Activated CD8-positive, alpha-beta memory T cell treated with anti-CD3 and anti-CD28 coated beads, Interleukin-2, amount 50 U/mL, for 48 hours (primary cell): Measurements from ENCODE around the gene NLRP1.
"Not testable (repeated sequence)": the region's sequence is repeated elsewhere in the genome, so short reads cannot be mapped to it uniquely, and the experiment has no call there.

Source experiments
- DNase-seq: peaks from one replicate; pipeline ENCODE4 v3.0.0-alpha.2; 2020

Gene NLRP1

GRCh38 chr17:5585836-5586521 lies 1.7 kb upstream of the NLRP1 start:
- no peak for DNase-seq

DNA sequence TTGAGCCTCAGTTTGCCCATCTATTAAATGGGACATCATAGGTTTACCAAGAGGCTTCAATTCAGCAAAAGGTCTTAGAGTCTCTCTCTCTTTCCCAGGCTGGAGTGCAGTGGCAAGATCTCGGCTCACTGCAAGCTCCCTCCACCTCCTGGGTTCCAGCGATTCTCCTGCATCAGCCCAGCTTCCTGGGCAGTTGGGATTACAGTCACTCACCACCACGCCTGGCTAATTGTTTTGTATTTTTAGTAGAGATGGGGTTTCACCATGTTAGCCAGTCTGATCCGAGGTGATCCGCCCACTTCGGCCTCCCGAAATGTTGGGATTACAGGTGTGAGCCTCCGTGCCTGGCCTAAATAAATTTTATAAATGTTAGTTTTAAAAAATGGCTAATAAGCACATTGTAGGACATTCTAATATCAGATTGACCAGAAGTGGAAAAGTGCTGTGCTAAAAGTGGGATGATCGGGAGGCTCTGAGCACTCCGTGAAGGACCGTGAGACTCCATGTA lies 1.0 kb upstream of the NLRP1 start:
- no peak for DNase-seq

DNA sequence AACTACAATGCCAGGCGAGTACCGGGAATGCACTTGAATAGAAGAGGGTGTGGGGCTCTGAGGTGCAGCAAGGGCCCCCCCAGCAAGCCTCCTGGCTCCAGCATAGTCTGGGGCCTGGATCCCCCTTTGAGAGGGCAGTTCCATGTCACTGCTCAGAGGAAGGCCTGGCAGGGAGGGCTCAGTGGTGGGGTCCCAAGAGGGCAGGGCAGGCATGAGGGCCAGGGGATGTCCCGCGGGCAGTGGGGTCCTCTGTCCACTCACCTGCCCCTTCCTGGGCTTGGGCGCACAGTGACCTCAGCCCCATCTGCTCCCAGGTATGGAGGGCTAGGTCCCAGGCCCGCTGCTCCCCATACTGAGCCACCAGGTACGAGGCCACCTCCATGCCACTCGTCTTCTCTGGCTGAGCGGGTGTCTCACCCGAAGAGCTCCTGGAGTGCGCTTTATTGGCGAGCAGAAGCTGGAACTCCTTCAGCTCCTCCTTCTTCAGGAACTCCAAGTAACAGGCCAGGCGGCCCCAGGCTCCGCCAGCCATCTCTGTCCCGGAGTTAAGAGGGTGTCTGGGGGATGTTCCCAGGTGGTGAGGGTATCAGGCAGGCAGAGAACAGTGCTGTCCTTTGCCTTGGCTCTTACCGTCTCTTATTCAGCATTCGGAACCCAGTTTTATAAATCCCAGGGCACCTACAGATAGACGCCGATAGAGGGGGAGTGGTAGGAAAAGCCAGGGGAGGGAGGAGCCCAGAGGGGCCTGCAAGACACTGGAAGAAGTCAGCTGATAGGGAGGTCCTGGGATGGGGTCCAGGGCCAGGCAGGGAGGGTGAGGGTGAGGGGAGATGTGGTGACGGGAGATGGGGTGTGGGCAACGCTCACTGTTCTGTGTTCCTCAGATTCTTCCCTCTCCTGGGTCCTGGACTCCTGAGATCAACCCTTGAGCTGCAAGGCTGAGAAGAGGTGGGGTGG lies 605 bp downstream of the NLRP1 start:
- no peak for DNase-seq

DNA sequence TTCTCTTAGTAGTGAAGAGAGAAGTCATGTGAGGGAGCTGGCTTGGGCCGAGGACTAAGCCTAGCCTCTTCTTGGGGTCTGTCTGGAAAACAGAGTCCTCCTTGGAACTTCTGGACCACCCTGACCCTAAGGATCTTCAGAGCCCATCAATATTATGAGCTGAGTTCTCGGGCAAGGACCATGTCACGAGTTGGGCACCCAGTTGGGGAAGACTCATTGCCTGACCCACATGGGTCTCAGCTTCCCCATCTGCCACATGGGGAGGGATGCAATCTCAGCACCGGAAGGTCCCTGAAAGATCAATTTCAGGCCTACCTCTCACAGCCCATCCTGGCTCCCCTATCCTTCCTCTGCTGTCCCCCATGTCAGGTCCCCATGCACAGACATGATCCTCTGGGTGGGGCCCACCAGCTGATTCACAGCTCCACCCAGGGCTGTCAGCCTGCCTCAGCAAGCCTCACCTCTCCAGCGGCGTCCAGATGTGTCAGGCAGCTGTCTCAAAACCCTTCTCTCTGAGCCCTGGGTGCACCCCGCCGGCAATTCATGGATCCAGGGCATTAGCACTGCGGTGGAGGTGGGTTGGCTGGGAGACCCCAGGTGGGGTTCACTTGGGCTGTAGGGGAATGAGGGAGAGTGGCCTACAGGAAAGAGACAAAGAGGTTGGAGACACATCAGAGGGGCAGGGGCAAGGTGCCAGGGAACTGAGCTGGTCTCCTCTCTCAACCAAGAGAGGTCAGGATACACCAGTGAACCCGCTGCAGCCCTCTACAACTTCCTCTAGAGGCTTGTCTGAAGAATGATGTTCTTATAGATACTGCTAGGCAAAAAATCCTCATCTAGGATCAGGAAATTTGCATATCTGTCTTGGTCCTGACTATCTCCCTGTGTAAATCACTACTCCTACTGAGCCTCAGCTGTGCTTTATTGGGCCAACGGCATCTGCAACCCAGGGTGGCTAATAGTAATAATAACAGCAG lies 1.8 kb downstream of the NLRP1 start:
- no peak for DNase-seq

DNA sequence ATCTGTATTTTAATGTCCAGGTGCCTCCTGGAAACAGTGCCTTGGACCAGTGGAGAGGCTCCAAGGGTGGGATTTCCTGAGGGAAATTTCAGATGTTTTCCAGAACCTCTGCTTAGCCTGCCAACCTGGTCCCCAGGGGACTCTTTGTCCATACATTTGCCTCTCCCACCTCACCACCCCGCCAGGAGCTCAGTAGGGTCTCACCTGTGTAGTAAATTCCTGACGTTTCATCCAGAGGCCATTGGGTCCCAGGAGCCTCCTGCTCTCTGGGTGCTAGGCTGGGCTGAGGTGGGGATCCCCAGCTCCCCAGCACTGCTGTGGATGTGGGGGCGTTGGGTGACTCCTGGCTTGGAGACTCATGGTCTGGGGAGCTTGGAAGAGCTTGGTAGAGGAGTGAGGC lies 2.7 kb downstream of the NLRP1 start:
- DNase-seq: no peak

DNA sequence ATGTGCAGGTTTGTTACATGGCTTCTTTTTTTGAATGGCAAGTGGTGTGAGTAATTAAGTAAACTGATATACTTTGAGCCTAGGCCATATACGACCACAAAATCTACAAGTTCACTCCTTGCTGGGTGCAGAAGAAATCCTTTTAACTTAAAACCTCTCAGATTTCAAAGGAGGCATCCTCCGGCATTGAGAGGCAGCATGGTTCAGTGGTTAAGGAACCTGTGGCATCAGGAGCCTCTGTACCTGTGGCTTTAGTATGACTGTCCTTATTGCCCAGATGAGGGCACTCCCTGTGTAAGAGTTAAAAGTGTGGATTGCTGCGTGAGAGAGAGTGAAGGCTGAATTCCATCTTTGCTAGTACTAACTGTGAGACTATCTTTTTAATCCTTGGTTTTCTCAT lies 3.3 kb downstream of the NLRP1 start:
- DNase-seq: no peak

- DNase-seq: no peak
Measured at GRCh38 chr17:5580367-5580766, 3.9 kb downstream of the NLRP1 start.

GRCh38 chr17:5578768-5579167 lies 5.5 kb downstream of the NLRP1 start:
- not testable (repeated sequence) for DNase-seq

DNA sequence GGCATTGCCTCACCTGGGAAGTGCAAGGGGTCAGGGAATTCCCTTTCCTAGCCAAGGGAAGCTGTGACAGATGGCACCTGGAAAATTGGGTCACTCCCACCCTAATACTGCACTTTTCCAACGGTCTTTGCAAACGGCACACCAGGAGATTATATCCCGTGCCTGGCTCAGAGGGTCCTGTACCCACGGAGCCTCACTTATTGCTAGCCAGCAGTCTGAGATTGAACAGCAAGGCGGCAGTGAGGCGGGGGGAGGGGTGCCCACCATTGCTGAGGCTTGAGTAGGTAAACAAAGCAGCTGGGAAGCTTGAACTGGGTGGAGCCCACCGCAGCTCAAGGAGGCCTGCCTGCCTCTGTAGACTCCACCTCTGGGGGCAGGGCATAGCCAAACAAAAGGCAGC lies 11.3 kb downstream of the NLRP1 start:
- DNase-seq: not testable (repeated sequence)

DNA sequence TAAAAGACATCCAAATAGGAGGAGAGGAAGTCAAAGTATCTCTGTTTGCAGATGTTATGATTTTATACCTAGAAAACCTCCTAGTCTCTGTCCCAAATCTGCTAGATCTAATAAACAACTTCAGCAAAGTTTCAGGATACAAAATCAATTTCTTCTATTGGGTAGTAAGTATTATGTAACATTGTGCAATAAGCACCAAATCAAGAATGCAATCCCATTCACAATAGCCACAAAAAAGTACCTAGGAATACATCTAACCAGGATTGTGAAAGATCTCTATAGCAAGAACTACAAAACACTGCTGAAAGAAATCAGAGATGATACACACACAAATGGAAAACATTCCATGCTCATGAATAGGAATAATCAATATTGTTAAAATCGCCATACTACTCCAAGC lies 13.0 kb downstream of the NLRP1 start:
- DNase-seq: no peak

GRCh38 chr17:5565808-5566207 lies 18.5 kb downstream of the NLRP1 start:
- DNase-seq: no peak

- DNase-seq: no peak
Measured at GRCh38 chr17:5563456-5563855, 20.9 kb downstream of the NLRP1 start.

- no peak for DNase-seq
Measured at GRCh38 chr17:5562661-5563360, 21.5 kb downstream of the NLRP1 start.

DNA sequence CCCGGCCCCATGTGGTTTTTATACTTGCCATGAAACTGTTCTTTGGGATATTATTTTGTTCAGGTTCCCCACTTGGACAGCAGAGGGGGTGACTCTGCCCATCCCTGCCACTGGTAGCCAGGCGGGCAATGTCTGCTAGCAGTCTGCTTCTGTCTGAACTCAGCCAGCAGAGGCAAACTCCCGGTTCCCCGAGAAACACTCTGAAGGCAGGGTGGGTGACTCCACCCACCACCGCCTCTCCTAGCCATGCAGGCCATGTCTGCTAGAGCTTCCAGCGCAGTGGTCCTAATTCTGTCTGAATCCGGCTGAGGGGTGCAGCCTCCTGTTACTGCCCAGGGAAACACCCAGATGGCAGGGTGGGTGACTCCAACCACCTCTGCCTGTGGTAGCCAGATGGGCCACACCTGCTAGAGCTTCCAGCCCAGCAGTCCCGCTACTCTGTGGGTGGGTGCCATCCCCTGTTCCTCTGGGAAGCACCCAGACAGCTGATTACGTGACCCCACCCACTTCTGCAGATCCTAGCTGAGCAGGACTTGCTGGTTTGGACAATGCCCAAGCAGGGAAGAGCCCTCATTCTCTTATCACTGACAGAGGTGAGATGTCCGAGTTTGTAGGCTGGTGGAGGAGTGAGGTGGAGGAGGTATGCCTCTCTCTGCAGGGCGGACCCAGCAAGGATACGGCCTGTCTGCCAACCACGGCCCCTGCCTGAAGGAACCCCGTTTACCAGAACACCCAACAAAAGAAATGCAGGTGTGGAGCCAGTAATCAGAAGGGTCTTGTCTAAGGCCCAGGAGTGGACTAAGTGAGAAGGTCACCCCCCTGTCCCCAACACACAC lies 22.4 kb downstream of the NLRP1 start:
- DNase-seq: no peak

DNA sequence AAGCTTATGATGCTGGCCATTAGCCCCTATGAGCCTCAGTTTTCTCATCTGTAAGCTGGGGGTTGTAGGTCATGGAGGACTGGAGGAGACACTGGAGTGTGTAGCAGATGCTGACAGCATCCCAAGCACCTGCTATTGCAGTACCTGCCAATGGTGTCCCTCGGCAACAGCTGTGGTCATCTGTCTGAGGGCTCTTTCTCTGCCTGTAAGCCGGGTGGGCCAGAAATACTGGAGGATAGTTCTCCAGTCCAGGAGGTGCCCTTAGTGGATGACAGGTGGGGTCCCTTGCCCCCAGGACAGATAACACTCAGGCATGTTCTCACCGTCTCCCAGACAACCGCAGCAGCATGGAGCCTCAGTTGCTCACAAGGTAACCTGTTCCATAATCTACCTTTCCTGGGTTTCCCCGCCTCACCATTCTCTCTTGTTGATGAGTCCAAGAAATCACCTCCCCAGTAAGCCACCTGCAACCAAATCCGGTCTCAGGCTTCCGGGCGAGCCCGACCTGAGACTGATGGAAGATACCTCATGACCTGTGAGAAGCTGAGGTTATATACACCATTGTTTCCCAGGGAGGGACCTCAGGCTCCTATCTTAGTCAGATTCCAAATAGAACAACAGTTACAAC lies 23.8 kb downstream of the NLRP1 start:
- DNase-seq: no peak

DNA sequence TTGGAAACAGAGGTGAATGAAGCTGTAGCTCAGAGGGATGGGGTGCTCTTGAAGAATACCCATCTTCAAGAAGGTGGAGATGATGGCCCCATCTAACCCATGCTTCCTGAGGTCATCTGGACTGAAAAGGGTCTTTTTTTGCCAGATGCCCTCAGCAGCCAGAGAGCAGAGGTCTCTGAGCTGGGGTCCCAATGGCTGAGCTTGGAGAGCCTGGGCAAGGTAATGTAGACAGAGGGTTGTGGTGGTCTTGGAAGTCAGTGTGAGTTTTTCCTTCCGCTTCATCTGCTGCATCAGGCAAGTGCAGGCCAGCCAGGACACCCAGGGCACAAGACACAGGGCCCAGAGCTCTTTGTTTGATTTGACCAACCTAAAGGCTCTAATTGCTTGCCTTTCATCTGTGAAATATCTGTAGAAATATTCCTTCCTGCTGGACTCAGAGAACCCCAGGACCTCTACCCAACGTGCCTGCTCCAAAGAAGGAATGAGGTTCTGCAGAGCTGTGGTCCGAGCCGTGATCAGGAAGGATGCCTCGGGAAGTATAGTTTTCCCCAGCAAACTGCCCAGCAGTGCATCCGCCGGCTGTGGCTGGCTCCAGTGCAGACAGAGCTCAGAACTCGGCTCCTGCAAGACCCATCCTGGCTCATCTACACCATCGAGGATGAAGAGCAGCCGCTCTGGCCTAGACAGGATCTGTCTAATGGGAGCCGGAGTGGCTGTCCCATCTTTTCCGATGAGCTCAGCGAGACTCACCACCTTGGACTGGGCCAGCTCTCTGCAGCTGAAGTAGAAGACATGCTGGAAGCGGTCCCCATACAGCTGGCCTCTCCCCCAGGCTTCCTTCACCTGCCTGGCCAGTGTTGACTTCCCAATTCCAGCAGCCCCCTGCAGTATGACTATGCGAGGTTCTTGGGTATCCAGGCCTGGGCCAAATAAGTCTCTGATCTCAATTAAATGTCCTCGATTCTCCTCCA lies 25.2 kb downstream of the NLRP1 start:
- no peak for DNase-seq

DNA sequence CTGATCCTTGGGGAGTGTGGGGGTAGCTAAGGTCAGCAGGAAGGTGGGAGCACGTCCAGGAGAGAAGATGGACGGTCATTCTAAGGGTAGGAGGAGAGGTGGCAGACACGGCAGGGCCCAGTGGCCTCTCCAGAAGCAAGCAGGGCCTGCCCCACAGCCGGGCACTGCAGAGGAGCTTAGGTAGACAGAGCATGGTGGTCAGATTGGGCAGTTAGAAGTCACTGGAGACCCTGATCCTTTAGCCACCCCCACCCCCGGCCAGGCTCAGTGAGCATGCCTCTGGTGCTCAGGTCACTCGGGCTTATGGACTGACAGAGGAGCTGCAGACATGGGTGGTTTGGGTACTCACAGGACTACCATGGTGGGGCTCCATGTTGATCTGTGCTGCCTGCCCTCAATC lies 26.3 kb downstream of the NLRP1 start:
- no peak for DNase-seq

- DNase-seq: no peak
Measured at GRCh38 chr17:5557485-5557884, 26.8 kb downstream of the NLRP1 start.

GRCh38 chr17:5555254-5555653 lies 29.1 kb downstream of the NLRP1 start:
- no peak for DNase-seq
